PC-9 (cell line): Measurements from ENCODE around the gene IFIT2.

ENCODE experiments used
- EZH2 ChIP-seq: fragments of 200-600 bp; sonication (generic); IDR thresholded peaks from 2 replicates; pipeline ENCODE4 v1.8.0; 2017; ENCODE audit warnings: antibody characterized with exemption, low read depth
- TF ChIP-seq, protein P1 (sequence below): fragments of 200-600 bp; sonication (generic); conservative IDR thresholded peaks from 2 replicates; pipeline ENCODE4 v1.6.1; 2017; ENCODE audit warnings: mixed run types, antibody characterized with exemption, mild to moderate bottlenecking, moderate library complexity

DNA sequence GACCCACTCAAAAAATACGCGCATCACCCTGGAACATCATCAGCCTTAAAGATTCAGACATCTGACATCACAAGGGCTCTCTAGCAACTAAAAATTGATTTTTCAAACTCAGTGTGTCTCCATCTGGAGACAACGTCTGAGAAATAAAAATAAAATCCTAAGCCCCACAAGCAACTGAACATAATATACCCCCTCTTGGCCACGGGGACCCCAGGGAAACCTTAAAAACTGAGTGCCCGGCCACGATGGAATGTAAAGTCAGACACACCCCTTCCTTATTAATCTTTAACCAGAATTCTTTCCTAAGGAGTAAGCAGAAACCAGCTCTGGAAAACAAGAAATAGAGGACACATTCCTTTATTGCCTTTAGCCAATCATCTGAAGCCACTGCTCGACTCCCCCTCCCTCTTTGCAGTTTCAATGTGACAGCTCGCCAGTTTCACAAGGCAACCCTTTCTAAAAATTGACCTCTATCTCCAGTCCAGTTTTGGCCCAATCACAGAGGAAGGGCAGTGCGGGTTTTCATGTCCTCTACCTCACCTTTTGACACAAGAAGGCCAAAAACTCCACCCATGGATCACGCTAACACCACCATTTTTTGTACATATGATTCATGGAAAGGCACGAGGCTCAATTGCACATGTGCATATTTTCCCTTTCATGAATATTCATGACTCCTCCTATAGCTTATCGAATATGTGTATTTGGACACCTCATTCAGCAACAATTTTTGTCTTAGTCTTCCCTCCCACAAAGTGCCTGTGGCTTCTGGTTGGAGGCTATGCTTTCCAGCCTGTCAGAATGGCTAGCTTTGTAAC, 50.1 kb downstream of the IFIT2 start:
- TF ChIP-seq, protein P1, sequence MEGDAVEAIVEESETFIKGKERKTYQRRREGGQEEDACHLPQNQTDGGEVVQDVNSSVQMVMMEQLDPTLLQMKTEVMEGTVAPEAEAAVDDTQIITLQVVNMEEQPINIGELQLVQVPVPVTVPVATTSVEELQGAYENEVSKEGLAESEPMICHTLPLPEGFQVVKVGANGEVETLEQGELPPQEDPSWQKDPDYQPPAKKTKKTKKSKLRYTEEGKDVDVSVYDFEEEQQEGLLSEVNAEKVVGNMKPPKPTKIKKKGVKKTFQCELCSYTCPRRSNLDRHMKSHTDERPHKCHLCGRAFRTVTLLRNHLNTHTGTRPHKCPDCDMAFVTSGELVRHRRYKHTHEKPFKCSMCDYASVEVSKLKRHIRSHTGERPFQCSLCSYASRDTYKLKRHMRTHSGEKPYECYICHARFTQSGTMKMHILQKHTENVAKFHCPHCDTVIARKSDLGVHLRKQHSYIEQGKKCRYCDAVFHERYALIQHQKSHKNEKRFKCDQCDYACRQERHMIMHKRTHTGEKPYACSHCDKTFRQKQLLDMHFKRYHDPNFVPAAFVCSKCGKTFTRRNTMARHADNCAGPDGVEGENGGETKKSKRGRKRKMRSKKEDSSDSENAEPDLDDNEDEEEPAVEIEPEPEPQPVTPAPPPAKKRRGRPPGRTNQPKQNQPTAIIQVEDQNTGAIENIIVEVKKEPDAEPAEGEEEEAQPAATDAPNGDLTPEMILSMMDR: no peak
- no peak for TF ChIP-seq EZH2
